Activated CD4-positive, alpha-beta T cell treated with anti-CD3 and anti-CD28 coated beads for 24 hours (primary cell): ENCODE measurements around the gene CD300LG.
"Not testable (repeated sequence)": the region's sequence is repeated elsewhere in the genome, so short reads cannot be mapped to it uniquely, and the experiment has no call there.

Source experiments
- DNase-seq, 2 donors: peaks; one replicate each; pipeline ENCODE4 v3.0.0-alpha.2; 2020; ENCODE audit warnings: low read depth in 2 of 2

Gene CD300LG

DNA sequence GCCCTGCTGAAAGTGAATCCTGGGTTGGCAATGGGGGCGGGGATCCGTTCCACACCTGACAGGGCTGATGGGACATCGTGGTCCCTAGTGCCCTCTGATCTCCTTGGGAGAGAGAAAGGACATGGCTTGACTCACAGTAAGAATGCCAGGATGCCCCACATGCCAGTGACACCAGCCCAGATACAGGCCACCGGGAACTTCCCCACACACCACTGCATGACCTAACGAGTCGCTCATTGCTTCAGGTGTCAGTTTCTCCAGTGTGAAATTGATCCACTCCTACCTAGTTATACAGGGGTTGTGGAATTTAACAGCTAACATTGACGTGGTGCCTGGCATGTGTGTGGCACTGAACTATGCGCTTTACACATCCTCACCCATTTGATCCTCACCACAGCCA, 7.5 kb downstream of the CD300LG start:
- no peak for DNase-seq

DNA sequence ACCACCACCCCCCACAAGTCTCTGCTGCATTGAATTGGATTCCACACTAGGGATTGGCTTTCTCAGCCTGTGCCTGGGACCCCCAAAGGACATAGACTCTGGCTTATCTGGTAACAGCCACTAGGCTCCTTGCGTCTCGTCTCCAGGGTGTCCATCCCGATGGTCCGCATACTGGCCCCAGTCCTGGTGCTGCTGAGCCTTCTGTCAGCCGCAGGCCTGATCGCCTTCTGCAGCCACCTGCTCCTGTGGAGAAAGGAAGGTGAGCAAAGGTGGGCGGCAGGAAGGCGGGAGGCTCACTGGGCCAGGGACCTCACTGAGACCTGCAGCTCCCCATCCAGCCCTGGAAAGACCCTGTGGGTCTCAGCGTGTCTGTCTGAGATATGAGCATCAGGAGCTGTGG, 8.1 kb downstream of the CD300LG start:
- no peak for DNase-seq

DNA sequence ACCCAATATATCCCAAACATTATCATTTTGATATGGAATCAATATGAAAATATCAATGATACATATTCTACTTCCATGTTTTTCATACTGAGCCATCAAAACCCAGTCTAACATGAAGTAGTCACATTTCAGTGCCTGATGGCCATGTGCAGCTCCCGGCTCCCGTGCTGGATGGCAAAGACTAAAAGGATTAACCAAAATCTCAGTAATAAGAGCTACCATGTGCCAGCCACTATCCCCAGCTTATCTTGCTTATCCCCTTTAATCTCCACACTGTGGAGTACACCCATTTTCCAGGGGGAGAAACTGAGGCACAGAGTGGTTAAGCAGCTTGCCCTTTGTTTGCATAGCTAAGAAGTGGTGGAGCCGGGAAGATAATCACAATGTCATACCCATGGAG, 9.2 kb downstream of the CD300LG start:
- DNase-seq = no peak

DNA sequence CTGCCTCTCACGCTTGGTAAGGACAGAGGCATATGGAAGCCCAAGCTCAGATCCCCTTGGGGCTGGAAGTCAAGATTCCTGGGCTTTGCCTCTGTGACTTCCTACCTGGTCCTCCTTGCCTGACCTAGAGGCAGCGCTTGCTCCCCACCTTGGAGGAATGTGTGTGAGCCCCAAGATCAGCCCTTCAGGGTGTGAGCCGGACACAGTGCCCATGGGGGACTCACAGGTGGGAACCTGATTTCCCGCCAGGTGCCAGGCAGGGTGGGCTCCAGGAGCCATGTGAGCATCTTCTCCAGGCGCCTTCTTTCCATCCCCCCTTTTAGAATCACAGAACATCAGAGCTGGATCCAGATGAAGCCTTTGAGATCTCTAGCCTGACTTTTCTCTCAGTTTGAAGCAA, 10.2 kb downstream of the CD300LG start:
- no peak for DNase-seq

DNA sequence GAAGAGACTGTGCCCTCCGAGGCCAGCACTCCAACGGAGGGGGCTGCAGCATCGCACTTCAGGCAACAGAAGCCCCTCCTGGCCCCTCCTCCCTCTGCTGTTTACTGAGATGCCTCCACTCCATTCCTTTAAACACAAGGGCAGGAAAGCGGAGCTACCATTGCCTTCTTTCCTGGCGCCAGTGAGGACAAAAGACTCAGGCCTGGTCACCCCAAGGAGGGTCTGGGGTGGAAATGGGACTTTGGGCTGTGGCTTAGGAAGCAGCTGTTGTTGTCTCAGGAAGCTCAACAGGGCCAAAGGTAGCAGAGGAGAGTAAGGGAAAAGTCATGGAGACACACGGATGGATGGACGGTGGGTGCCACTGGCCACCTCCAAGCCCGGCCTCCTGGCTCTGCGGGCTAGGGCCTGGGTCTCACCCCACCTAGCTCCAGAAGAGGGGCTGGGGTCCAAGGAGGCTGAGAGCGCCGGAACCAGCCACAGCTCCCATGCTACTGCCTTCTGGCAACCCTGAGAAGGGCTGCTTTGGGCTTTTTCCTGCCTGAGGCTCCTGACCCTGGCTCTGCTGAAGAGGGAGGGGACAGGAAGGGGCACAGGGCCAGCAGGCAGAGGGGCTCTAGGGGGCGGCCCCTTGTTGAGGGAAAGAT, 11.1 kb downstream of the CD300LG start:
- DNase-seq = no peak

DNA sequence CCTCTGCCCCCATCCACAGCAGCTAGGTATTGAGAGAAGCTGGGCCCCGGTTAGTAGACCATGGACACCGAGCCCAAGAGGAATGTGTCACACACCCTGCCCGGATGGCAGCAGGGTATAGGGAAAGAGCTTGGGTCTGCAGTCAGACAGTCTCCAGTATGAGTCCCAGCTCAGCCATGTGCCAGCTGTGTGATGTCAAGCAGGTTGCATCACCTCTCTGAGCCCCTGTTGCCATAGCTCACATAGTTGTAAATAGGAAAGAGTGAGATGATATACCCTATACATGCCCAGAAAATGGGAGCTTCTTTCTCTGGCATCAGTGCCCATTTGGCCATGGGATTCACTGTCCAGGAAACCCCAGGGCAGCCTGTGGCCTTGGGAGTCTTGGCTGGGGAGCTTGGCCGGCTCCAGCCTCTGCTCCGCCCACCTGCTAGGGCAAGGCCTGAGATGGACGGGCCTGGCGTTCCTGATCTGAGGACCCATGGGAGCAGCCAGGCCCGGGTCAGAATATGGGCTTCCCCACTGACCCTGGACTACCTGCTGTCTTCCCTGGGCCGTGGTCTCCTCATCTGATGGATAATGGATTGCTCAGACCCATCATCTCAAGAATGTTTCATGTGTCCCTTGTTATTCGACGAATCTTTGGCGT, 13.2 kb downstream of the CD300LG start:
- DNase-seq = no peak

DNA sequence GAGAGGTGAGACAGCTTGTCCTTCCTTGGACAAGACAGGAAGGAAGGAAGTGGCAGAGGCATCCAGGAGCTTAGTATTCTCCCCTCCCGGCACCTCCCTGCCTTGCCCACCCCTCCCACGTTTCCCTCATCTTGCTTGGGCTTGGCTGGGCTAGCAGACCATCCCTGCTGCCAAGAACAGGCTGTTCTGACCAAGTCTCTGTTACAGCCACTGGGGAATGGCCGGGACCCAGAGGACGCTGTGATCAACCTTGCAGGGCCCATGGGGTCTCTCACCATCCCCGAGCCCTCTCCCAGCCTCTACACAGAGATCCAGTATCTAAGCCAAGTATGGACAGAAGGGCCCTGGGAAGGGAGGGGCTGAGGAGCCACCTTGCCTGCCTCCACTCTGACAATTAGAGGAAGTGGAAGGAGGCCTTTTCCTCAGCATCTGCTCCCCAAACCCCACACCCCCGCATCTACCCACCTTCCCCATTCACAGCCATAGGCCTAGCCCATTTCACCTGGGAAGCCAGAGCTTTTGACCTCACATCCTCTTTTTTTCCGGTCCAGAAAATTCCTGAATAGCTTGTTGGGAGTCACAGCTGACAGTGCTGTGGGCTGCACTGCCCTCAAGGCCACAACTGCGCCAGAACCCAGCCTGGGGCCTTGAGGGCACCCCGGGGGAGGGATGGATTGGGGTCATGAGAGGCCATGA, 14.1 kb downstream of the CD300LG start:
- no peak for DNase-seq

DNA sequence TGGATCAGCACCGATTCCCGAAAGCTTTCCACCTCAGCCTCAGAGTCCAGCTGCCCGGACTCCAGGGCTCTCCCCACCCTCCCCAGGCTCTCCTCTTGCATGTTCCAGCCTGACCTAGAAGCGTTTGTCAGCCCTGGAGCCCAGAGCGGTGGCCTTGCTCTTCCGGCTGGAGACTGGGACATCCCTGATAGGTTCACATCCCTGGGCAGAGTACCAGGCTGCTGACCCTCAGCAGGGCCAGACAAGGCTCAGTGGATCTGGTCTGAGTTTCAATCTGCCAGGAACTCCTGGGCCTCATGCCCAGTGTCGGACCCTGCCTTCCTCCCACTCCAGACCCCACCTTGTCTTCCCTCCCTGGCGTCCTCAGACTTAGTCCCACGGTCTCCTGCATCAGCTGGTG, 15.0 kb downstream of the CD300LG start:
- no peak for DNase-seq

DNA sequence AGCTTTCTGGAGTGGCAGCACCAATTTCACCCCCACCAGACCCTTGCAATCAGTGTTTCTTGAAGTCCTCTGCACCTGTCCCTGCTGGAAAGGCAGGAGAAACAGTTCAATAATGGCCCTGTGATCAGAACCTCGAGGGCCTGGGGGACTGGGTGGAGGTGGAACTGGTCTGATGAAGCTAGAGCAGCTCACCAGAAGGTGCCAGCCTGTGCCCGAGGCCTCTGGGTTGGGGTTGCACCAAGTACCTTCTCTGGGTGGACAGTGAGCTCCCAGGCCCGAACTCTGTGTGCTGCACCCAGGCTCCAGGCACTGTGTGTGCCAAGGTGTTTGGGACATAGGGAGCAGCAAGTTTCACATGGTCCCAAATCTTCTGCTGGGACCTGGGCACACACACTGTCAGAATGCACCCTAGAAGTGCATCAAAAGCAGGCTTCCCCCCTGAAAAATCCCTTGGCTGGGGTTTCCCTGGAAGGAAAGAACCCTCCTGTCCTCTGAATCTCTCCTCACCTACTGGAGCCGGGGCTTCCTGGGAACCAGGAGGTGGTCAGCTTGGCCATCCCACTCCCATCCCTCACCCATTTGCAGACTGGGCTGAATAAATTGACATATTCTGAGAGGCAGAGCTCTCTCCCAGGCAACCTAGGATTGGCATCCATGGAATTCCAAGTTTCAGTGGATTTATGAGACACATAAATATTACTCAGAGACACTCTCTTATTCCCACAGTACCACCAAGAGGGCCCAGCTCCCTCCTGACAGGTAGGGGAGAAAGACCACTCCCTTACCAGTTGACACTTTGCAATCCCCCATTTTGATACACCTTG, 17.4 kb downstream of the CD300LG start:
- DNase-seq = no peak

DNA sequence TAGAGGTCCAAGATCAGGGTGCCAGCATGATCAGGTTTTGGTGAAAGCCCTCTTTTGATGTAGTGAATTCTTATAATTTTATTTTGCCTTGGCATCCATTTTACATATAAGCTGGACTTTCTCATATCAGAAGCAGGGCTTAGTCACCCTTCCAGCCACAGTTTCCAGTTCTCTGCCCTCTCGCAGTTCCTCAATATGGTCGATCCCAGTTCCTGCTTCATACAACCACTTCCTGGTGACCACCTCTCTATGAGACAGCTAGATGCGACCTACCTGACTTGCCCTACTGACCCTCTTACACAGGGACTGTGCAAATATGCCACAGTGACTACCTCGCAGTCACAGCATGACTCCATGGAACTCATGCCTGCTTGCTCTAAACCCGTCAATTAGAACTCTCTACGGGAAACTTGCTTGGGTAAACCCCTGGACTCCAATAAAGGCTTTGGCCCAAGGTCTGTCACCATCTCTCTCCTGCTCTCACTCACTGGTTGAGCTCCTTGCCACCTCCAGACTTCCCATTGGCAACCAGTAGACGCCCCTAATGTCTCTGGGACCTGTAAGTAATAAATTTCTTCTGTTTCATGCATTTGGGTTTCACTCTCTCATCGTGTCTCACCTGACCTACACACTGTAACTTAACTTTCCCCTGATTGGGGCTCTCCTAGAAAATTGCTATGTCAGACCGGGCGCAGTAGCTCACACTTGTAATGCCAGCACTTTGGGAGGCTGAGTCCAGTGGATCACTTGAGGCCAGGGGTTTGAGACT, 21.4 kb downstream of the CD300LG start:
- DNase-seq = no peak

DNA sequence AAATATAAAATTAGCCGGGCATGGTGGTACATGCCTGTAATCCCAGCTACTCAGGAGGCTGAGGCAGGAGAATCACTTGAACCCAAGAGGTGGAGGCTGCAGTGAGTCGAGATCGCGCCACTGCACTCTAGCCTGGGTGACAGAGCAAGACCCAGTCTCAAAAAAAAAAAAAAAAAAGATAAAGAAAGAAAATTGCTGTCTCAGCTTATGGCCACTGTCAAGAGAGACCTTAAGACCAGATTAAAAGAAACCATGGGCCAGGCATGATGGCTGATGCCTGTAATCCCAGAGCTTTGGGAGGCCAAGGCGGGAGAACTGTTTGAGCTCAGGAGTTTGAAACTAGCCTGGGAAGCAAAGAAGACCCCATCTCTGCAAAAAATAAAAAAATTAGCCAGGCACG, 22.1 kb downstream of the CD300LG start:
- not testable (repeated sequence) for DNase-seq

DNA sequence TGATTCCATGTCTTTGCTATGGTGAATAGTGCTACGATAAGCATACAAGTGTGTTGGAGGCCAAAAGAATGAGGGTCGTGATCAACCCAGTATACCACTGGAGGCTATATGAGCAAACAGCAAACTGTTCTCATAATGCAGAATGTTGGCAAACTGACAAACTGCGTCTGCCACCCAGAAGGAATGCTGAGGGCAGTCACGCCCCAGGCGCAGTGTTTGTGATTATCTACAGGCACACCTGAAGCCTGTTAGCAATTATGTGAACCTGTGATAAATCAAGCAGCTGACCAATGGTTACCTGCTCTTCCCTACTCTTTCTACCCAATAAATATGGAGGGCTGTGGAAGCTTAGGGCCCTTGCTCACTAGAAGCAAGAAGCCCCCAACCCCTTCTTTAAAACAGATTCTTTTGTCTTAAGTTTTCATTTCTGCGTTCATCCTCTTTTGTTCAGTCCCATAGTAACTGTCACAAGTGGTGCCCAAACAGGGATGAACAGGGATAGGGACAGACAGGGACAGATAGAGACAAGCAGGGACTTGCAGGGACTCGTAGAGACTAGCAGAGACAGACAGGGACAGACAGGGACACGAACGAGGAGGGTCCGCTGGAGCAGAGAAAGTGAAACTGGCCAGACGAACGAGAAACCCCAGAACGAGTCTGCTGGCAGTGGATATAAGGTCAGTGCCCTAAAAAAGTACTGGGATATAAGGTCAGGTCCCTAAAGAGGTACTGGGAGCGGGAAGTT, 25.1 kb downstream of the CD300LG start:
- DNase-seq = no peak

DNA sequence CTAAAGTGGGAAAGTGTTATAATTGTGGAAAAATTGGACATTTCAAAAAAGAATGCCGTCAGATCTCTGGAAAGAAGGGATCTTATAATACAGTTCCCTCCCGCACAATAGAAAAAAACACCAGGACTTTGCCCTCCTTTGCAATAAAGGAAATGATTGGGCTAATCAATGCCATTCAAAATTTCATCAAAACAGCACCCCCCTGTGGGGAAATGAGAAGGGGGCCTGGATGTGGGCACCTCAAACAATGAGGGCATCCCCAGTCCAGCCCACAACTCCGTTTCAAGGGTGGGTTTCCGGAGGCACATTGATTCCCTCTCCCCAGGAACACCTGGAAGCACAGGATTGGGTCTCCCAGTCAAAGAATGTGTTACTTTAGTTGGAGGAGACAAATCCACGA, 26.1 kb downstream of the CD300LG start:
- DNase-seq = no peak

DNA sequence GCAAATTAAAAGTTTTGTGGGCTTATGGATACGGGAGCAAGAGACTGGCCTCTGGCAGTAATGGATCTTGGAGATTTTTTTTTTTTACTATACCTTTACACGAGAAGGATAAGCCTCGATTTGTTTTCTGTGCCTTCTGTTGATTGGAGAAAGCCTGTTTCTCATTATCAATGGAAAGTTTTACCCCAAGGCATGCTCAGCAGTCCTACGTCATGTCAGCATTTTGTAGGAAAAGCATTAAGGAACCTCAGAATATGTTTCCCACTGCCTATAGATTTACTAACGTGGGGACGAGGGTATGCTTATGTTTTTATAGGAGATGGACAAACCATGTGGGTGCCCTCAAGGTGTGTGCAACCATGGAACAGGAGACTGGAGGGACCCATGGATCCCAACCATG, 26.8 kb downstream of the CD300LG start:
- DNase-seq = no peak

DNA sequence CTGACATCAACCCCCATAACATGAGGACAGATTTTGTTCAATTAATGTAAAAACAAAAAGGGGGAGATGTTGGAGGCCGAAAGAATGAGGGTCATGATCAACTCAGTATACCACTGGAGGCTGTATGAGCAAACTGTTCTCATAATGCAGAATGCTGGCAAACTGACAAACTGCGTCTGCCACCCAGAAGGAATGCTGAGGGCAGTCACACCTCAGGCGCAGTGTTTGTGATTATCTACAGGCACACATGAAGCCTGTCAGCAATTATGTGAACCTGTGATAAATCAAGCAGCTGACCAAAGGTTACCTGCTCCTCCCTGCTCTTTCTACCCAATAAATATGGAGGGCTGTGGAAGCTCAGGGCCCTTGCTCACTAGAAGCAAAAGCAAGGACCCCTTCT, 27.3 kb downstream of the CD300LG start:
- DNase-seq = no peak

DNA sequence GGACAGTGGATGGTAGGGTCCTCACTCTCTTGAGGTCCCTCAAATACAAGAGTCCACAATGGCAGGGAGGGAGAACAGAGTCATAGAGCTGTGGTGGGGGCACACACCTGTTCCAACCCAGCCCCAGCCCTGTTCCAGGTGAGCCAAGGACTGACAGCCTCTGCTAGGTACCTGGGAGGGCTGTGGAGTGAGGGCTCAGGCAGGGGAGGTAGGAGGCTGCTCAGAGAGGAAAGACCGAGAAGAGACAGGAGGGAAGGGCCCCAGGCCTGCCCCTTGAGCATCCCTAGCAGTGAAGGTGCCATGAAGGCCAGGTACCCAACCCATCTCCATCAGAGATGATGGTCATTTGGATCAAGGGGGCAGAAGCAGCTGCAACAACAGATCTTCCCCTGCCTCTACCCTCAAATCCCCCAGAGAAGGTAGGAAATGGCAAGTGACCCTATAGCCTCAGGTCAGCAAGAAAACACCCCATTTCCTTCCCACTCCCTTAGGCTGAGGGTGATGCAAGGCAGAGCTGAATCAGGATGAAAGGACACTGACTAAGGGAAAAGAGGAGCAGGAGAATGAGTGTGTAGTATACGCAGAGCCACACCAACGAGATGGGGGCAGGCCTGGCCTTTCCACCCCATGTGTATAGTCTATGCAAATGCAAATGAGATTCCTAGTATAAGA, 28.6 kb downstream of the CD300LG start:
- DNase-seq = no peak

DNA sequence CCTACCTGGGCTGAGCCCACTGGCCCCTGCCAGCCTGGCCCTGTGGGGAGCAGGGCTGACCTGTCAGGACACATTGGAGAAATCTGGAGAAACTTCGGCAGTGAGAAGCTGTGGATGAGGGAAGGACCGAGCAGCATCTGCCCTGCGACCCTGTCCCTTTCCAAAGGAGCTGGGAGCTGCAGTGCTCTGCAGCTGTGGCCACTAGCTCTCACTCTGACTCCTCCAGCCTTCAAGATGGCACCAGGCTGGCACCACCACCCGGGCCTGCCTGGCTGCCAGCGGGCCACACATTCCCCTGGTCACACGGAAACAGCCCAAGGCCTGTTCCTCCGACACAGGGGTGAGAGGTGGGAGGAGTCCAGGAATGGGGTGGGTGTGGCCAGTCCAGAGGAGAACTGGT, 30.1 kb downstream of the CD300LG start:
- no peak for DNase-seq

DNA sequence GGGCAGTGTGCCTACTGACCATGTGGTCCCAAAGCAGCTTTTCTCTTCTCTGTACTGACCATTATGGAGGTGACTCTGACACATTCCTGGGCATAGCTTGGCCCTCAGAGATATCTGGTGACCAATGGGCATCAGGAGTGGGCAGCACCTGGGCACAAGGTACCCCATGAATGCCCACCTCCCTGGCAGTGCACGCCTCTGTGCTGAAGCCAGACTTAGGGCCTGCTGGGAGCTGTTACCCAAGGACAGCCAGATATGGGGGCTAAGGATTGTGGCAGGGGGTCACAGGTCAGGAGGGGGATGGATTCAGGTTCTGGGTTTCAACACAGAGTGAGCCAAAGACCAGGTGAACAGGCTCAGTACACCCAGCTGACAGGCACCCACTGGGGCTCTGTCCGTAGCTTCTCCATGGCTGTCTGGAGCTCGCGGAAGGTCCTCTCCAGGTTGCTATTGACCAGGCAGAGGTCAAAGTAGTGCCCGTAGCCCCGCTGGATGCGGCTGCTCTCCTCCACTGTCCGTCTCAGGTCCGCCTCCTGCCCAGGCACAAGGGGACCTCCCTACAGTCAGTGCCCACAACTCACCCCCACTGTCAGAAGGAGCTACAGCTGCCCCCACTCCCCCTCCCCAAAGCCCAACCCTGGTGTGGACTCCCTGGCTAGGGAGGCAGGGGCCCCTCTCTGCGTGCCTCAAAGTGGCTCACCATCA, 30.6 kb downstream of the CD300LG start:
- no peak for DNase-seq

DNA sequence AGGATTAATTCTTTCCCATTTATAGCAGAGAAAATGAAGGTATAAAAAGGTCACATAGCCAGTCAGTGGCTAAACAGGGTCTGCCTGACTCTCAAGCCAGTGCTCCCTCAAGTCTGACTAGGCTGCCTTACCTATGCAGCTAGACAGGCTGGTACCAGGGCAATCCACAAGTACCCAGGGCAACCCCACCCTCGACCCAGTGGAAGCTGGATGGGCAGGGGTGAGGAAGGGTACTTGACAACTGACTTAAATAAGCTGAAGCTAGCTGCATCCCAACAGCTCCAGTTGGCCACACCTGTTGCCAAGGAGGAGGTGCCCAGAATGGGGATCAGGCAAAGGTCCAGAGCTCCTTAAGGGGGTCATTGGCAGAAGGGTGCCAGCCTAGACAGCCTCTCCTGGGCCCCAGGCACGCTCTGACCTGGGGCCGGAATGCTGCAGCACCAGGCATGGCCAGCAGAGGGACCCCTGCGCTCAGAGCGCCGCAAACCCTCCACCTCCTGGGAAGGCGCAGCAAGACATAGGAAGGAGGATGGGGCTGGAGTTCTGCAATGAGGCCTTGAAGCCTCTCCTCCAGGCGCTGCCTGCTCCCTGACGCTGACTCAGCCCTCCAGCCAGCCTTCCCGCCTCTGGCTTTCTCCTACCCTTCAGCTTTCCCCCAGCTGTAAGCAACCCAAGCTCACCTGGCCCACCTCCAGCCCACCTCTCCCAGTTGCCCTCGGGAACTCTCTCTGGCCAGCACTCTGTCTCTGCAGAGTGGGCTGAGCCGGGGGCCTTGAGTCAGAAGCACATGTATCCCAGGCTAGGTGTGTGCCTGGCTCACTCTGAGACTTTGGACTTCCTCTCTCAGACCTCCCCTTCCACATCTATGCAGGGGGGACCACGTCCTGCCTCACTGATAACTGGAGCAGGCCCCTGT, 31.5 kb downstream of the CD300LG start:
- DNase-seq = peak; percentile 54 to 64
